Measurements from ENCODE around the gene KCND2.

Gene KCND2

DNA sequence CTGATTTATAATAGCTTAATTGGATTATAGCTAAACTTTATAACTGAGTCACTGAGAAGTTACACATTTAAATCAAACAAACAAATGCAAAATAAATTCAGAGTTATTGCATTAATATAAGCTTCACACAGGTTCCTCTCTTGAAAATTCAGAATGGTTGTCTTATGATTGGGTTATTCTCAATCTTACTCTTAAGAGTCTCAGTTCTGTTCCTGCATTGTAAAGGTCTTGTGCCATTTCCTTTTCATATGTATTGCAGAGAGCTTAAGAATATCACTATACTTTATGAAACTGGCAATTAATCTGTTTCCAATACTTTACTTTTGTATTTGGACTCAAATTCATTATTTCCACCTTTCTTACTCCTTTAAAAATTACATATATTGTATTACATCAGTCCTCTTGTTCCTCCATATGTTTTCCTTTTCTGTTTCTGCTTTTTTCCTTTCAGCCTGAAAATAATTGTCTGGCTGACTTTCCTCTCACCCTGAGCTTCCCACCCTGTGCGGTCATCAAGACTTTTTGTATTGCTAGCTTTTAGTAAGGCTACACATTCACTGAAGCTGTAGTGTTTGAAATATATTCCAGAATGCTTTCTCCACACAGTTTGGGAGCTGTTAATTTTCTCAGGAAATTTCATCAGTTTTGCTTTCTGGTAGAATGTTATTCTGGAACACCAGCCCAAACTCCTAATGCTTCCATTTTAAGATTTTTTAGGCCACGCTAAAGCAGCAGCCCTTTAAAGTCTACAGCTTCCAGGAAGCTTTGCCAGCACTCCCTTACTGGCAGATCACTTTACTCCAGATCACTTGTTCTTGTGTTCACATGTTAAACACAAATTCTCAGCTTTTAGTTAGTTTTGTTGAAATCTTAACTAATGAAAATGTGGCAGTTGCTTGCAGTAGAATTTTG is 139.4 kb downstream of the KCND2 start:
- no peak for DNase-seq (ENCODE audit: low read depth)

DNA sequence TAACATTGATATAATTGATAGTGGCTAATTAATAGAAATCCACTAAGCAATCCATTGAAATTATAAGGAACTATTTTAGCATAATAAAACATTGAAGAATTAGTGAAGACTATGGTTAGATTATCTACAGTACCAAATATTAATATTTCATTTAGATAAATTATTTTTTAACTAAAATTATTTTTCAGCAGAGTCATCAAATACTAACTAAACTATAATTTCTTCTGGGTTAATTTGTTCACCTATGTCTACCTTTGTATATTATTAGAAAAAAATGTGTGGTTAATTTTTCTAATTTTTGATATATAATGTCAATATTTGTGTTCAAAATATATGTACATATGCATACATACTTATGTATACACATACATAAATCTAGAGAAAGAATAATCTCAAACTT is 140.2 kb downstream of the KCND2 start:
- no peak for DNase-seq (ENCODE audit: low read depth)

DNA sequence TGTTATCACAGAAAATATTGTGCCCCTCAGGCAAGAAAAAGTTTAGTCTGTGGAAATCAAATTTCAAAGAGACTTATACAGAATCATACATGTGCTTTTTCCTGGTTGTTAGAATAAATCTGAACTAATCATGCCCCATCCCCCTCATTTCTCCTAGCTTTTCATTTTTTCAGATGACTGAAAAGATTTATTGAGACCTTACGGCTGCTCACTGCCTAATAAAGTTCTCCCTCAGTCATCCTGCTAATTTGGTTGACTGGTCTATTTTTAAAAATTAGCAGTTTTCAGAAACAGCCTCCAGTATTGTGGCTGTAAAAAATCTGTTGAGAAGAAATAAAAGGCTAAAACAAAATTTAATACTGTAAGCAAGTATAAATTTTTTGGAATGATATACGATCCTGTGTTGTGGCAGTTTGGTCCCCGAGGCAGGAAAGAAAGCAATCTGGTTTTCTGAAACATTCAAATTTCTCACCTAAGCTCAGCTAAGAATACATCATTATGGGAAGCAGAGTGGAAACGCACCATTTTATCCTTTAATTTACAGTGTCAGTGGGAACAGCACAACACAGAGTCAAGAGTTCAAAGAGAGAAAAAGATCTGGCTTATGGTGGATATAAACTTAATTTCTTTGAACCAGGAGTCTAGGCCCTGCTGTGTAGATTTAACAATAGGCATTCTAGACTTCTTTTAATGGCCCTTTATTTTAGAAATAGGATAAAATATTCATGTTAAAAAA is 144.4 kb downstream of the KCND2 start:
- no peak for DNase-seq (ENCODE audit: low read depth)

DNA sequence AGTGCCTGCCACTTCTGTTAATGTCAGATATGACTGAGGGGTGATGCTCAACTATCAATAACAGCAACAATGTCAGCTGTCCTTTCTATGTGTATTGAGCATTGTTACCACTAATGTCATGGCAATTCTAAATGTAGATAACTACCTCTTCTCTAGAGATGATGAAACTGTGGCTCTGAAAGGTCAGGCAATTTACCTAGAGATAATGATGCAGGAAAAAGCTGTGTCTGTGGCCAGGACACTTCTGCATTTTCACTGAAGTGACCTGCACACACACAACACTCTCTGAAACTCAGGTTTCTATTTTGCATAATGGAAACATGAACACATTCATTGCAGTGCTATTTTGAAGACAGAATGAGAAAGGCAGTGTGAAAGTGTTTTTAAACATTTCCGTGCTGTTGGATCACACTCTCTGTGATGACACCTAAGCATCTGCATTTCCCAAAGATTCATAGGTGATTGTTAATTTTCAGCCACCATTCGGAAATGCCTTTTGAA is 148.2 kb downstream of the KCND2 start:
- DNase-seq (ENCODE audit: low read depth): no peak

DNA sequence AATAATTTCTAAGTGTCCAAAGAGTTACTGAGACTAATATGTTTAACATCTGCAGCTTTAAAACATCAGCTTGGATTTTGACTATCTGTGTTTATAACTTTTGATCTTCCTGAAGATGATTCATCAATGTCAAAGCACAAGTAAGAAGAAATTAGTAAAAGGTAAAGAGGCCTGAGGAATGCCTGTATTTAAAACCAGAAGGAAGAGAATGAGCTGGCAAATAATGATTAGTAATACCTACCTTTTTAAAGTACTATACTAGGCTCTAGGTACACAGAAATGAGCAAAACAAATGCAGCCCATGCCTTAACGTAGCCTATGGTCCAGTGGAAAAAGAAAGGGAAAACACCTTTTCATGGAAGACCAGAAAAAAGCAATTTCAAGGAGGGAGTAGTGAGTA is 158.0 kb downstream of the KCND2 start:
- DNase-seq (ENCODE audit: low read depth): no peak

DNA sequence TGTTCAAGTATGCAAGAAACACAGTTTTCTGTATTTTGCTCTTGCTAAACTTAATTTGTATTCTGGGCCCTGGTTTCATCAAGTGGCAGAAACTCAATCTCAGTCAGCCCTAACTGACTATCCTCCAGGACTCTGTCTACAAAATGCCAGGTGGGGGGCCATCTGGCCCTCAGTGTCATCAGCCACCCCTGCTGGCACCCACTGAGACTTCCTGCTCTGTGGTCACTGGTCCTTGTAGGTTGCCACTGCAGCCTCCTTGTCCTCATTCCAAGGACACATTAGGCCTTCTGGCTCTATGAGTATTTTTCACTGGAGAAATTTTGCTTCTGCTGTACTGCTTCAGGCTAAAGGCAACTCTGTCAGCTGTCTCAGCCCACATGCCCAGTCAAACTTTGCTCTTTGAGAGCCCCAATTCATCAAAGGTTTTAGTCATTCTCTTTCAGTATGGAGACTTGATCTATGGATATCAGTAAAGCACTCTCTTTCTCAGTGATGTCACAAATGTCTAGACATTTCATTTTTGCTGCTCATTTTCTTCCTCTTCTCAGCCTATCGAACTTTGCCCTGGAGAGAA is 163.6 kb downstream of the KCND2 start:
- DNase-seq (ENCODE audit: low read depth): no peak

DNA sequence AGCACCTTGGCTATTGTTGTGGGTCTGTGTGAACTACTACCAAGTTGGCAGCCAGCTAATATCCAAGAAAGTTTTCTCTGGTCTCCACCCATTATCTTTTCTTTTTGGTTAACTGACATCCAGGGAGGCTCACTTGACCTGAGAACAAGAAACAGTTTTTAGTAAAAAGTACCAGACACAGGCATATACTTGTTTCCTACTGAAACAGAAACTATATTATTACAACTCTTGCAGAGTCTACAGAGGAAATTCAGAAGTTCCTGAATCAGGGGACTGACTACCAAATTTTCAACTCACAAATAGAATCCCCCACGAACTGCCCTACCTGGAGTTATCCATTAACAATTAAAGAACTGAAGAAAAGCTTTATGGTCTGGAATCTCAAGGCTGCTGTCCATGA is 168.9 kb downstream of the KCND2 start:
- DNase-seq (ENCODE audit: low read depth): no peak

DNA sequence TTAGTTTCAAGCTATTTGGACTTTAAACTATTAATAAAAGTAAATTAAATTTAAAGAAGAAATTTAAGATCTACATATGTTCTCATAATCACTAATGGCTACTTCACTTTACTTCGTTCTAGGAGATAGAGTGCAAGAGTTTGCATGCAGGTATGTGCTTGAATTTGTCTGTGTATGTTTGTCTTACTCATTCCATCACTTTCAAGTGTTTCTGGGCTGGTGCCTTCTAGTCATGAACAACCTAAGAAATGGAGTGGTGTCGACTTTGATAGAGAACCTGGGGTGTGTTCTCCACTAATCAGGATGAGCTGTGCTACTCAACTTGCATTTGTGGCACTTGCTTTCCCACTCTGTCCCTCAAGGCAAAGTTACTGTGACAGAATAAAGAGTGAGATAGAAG is 169.9 kb downstream of the KCND2 start:
- no peak for DNase-seq (ENCODE audit: low read depth)

DNA sequence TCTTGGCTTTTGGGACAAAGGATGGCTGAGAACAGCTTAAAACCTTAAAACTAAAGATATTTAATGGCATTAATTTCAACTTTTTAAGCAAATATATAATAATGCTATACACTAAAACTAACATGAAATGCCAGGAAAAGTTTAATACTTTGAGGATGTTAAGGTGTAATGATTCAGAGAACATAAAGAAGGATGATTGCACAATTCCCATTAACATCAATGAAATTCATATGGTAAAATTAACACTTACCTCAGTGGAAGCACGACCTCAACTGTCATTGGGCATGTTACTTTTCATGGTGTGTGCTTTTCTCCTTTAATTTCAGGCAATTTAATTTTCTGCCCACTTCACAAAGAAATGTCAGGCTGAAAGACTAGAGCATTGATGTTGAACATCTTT is 171.7 kb downstream of the KCND2 start:
- DNase-seq (ENCODE audit: low read depth): no peak

DNA sequence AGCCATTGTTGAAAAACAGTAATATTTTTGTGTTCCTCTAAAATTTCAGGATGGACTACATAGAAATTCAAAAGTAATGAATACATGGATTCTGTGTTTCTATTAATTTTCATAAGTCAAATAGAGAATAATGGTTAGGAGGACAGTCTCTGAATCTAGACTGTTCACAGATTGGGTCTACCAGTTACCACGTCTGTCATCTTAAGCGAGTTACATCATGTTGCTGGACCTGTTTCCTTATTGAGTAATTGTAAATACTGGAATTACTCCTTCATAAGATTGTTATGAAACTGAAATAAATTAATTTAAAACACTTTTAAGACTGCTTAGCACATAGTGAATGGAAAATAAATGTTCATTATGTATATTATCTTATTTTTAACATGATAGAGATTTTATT is 172.3 kb downstream of the KCND2 start:
- no peak for DNase-seq (ENCODE audit: low read depth)

DNA sequence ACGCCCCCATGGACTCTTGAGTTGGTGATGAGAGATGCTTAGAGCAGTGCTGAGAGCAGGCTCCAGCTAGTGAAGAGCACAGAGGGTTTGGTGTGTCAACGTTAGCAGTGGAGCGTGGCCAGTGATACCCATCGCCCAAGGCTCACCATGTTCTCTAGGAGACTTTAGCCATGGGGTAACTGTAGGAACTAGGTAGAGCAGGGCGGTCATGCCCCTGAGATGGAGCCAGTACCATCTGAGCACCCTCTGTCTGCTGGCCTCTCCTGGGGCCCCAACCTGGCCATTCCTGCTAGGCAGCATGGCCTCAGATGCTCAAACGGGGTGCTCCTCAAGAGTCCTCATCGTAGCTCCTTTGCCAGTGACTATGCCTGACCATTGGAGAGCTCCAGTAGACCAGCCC is 179.7 kb downstream of the KCND2 start:
- DNase-seq (ENCODE audit: low read depth): no peak

DNA sequence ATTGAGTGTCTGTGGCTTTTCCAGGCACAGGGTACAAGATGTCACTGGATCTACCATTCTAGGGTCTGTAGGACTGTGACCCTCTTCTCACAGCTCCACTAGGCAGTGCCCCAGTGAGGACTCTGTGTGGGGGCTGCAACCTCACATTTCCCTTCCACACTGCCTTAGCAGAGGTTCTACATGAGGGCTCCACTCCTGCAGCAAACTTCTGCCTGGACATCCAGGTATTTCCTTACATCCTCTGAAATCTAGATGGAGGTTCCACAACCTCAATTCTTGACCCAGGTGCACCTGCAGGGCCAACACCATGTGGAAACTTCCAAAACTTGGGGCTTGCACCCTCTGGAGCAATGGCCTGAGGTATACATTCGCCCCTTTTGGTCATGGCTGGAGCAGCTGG is 183.7 kb downstream of the KCND2 start:
- DNase-seq (ENCODE audit: low read depth): no peak

DNA sequence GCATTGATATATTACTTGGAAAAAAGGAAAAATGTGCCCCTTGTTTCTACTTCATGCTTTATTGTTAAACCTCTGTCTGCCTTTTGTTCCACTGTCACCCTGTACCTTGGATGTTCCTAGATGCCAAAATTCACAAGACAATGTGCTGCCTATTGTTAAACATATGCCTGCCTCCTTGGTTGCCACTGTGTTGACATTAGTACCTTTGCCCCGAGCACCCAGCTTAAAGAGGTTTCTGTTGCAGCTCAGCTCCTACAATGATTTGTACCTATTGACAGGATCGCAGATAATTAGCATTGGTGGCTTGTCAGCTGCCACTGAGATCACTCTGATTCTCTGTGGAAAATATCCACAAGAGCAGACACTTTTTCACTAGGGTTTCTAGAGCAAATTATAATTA is 188.0 kb downstream of the KCND2 start:
- no peak for DNase-seq (ENCODE audit: low read depth)

DNA sequence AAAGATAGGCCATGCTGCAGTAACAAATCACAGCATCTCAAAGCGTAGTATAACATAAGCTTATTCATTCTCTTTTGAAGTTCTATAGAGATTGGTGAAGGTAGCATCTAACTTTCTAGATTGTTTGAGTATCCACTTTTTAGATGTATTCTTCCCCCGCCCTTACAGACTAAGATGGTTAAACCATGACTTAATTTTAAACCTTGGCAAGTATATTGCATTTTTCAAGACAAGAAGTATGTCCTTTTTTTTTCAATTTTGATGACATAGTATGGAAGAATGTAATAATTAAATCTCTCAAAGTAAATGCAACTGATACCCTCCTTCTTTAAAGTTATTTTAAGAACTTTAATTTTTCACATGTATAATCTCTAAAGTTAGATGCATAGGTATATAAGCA is 190.0 kb downstream of the KCND2 start:
- no peak for DNase-seq (ENCODE audit: low read depth)

DNA sequence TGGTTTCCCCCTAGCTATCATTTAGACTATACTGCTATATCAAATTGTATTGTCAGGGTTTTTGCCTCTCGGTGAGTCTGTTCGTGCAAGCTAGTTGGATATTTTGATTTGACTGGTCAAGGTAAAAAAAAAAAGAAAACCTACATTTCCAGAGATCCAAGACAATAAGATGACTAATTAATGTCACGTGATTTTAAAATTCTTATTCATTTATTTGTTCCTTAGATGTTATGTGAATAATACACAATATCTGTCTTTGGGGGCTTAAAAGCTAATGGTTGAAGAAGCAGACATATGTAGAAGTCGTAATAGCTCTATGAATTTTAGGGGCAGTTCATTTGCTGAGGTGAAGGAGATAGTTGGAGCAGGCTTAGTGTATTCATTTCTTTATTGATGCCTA is 191.1 kb downstream of the KCND2 start:
- no peak for DNase-seq (ENCODE audit: low read depth)

DNA sequence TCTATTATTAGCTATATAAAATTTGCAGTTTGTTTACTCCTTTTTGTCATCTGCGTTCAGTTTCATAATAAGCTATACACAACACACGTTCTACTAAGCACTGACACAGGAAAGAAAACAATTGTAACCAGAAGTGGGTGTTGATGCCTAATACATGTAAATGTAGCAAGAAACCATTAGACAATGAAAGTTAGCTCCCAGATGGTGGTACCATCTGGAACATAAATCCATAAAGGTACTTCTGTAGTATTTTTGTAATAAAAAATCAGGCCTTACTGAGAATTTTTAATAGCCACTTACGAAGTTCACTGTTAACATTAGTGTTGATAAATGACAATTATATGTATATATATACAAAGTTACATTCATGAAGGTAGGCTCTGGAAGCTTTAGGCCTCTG is 194.7 kb downstream of the KCND2 start:
- DNase-seq (ENCODE audit: low read depth): no peak

DNA sequence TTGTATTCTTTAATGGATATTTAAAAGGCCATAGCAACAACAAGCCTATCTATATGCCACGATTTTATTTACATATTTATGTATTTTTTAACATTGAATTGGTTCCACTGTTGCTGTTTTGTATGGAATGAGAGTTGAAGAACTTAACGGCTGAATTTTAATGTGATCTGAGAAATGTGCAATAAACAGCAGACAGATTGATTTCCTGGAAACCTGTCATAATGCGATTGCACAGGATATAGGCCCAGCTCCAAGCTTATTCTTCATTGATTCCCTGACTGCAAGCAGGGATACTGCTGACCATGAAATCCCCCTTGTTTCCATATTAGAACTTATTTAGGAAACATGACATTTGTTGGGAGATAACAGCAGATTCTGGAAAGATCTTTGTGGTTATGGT is 195.6 kb downstream of the KCND2 start:
- no peak for DNase-seq (ENCODE audit: low read depth)

DNA sequence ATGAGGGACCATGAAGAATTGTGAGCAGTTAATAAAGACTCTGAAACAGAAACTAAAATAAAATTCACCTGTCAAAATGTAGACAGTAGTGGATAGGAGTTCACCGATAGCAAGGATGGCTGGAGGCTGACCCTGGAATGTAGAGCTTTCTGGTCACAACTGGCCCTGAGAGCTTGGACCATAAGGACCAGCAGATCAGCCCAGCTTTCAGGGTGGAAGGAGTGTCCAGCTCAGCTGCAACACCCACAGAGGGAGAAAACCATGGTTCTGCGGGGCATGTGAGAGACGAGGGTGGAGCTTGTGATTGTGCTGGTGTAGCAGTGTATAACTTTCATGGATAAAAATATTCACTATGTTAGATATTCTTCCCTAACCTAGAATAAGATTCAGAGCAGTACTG is 199.9 kb downstream of the KCND2 start:
- no peak for DNase-seq (ENCODE audit: low read depth)

DNA sequence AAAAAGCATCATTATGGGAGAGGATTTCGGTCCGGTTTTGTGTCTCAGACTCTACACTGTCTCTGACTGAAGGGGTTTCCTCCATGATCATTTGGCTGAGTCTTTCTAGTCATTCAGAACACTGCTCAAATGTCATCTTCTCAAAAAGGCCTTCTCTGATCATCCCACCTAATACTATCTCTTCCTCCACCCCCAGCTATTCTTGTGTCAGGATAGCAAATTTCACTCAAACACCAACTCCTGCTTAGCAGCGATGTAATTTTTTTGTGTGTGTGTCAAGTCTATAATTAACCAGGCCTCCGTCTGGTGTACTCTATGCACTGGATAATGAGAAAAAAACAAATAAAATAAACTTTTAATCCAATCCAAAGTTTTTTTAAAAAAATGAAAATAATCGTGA is 200.4 kb downstream of the KCND2 start:
- no peak for DNase-seq (ENCODE audit: low read depth)

DNA sequence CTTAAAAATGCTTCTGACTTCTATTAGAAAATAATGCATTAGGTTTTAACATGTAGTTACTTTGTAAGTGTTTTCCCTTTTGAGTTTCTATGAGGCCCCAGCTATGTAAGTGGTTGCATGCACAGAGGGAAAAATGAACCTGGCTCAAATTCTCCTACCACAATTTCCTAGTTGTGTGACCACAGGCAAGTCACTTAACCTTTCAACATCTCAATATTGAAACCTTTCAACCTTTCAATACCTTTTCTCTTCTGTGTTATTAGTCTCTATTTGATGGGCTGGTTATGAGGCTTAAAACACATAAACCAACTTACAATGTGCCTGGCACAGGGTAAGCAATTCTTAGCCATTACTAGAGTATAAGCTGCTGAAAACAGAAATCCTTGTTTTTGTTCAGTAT is 203.0 kb downstream of the KCND2 start:
- no peak for DNase-seq (ENCODE audit: low read depth)

DNA sequence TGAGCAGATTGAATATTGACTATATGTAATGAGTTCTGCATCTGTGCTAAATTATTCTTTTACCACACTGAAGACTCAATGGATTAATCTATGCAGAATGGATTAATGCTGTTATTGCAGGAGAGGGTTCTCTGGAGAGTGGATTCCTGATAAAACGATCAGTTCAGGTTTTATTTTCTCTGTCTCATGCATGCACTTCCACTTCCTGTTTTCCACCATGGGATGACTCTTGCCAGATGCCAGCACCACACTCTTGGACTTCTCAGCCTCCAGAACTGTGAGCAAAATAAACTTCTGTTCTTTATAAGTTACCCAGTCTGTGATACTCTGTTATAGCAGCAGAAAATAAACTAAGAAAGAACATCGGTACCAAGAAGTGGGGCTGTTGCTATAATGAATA is 207.5 kb downstream of the KCND2 start:
- no peak for DNase-seq (ENCODE audit: low read depth)

DNA sequence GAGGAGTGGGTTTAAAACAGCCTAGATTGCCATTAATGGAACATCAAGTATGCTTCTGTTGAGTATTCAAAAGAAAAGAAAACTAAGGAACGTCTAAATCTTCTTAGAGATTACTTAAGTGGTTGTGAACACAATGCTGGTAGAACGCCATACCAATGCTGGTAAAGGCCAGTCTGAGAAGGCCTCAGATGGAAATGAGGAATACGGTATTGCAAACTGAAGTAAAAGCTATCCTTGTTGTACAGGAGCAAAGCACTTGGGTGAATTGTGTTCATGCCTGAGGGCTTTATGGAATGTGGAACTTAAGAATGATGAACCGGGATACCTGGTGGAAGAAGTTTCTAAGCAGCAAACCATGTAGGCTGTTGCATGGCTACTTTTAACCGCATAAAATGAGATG is 208.0 kb downstream of the KCND2 start:
- no peak for DNase-seq (ENCODE audit: low read depth)

DNA sequence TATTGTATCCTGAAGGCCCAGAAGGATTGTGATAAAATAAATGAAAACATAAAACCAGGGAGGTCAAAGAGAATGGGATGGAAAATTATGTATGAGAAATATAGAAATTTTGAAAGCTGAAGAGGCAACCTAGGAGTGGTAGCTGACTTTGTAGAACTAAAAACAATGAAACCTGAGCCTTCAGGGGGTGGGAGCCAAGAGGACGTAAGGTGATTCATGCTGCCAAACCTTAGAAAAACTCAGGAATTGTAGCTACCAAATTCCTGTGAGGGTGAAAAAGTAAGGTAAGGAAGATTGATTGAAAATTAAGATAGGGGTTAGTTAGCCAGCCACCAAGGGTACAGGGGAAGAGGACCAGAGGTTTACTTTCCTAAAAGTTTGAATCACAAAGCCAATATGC is 213.2 kb downstream of the KCND2 start:
- no peak for DNase-seq (ENCODE audit: low read depth)
